ENCODE data around the gene NDE1.
A peak's percentile ranks its signal among the peaks of the same experiment; 100 is the strongest.
"Not testable (repeated sequence)": the region's sequence is repeated elsewhere in the genome, so short reads cannot be mapped to it uniquely, and the experiment has no call there.

The NDE1 gene

DNA sequence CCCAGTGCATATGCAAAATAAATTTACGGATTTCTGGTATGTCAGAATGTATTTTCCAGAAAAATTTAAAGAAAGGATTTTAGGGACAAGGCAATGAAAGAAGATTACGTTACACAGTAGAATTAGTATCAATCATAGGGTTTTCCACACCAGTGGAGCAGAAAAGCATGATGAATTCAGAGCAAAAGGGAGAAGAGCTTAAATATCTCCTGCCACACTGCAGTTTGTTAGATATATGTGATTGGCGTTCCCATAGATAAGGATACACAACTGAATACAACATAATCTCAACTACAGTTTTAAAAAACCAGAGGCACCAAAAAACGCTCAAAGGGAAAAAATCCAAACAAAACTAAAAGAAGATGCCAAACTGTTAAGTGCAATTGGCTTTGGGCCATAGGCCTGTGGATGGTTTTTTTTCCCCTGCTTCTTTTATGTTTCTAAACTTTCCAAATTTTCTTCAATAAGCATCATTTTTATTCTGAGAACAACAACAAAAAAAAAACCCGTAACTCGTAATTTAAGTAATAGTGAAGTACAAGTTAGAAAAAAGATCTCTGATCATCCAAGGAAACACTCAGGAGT lies 29.3 kb upstream of the NDE1 start:
- DNase-seq (ENCODE audit: low spot score) = no peak

DNA sequence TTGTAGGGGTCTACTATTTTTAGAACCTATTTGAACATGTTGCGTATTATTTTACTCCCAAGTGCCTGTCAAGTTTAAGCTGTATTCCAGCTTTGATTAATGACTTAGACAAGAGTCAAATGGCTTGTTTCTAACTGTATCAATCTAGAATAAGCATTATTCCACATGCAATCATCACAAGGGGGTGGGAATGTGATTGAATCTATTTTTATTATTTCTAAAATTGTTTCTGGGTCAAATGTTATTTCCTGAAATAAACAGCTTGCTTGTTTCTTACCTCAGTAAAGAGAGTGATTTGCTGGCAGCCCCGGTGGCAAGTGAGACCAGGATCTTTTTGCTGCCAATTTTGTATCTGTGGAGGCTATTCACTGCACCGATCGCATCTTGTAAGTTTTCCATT lies 28.6 kb upstream of the NDE1 start:
- no peak for DNase-seq (ENCODE audit: low spot score)

DNA sequence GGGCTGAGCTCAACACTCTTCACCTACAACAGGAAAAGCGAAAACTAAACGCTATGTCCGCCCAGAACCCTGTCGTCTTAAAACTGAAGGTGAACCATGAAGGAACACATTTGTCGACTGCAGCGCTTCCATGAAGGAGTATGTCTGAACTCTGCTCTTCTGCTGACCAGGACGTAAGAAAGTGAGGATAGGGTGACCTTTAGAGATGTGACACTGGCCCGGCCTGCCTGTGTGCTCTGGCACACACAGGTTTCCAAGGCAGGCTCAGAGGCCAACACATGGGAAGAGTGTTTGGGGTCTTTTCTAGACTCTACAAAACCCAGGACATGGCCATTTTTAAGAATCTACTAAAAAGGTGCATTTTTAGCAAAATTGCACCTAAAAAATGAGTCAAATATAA lies 28.2 kb upstream of the NDE1 start:
- no peak for DNase-seq (ENCODE audit: low spot score)

- DNase-seq (ENCODE audit: low spot score) = no peak
Observed at GRCh38 chr16:15631730-15632409, 18.2 kb upstream of the NDE1 start.

- DNase-seq (ENCODE audit: low spot score) = no peak
Observed at GRCh38 chr16:15635926-15636325, 14.1 kb upstream of the NDE1 start.

DNA sequence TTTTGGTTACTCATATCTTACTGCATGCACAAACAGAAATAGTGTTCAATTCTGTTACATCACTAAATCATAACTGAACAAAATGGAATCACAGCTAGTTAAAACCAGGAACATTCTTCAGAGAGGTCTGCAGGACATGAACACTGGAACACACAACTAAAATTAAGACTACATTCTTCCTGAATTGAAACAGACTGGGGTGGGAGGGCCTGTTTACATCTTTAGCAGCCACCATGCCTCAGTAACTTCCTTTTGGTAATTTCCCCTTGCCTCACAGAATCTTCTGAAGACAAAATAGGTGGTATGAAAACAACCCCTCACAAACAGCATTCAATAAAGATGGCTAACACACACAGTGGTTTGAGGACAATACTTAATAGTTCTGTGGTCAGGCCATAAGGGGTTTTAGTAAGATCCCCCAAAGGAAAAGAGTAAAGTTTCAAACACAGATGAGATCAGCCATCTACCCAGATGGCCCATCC lies 13.6 kb upstream of the NDE1 start:
- no peak for DNase-seq (ENCODE audit: low spot score)

GRCh38 chr16:15639061-15639568 lies 10.9 kb upstream of the NDE1 start:
- DNase-seq (ENCODE audit: low spot score) = peak; percentile 29

DNA sequence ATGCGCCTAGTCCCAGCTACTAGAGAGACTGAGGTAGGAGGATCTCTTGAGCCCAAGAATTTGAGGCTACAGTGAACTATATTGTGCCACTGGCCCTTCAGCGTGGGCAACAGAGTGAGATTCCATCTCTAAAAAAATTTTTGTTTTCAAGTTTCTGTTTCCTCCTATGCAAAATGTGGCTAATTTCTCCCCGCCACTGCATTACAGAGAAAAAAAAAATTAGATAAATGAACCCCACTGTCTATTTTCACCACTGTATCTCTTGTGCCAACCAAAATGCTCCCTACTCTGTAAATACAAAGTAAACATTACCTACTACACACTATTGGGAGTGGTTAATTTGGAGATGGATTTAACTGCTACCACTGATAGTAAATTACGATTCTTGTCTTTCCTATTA lies 9.1 kb upstream of the NDE1 start:
- no peak for DNase-seq (ENCODE audit: low spot score)

DNA sequence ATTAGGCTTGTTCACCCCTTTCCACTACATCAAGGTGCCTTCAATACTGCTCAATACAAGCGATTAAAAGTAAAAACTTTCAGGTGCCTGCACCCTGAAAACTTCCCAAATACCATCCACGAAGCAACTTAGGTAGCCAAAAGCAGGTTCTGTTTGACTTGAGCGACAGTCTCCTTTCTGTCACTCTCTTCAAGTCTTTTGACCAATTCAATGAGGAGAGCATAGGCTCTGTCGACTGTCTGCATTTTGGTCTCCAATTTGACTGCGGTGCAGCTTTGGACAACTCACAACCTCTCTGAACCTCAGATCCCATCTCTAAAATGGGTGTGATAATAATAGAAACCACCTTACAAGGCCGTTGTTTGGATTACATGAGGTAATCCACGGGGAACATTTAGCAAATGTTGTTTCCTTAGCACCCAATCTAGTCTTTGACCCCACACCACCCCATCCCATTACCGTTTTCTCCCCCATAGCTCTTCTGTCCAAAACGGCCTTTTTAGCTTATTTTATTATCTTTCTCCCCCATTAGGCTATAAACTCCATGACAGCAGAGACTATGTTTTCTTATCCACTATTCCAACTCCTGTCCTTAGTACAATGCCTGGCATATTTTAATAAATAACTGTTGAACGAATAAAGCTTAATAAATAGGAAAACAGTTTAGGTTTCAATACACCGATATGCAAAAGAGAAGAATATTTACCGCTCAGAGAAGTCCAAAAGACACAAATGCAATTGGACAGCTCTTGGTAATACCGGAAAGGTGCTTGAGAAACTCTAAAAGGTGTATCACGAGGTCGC lies 8.1 kb upstream of the NDE1 start:
- peak; percentile 40 for DNase-seq (ENCODE audit: low spot score)

GRCh38 chr16:15642557-15643047 lies 7.4 kb upstream of the NDE1 start:
- peak; percentile 47 for DNase-seq (ENCODE audit: low spot score)

DNA sequence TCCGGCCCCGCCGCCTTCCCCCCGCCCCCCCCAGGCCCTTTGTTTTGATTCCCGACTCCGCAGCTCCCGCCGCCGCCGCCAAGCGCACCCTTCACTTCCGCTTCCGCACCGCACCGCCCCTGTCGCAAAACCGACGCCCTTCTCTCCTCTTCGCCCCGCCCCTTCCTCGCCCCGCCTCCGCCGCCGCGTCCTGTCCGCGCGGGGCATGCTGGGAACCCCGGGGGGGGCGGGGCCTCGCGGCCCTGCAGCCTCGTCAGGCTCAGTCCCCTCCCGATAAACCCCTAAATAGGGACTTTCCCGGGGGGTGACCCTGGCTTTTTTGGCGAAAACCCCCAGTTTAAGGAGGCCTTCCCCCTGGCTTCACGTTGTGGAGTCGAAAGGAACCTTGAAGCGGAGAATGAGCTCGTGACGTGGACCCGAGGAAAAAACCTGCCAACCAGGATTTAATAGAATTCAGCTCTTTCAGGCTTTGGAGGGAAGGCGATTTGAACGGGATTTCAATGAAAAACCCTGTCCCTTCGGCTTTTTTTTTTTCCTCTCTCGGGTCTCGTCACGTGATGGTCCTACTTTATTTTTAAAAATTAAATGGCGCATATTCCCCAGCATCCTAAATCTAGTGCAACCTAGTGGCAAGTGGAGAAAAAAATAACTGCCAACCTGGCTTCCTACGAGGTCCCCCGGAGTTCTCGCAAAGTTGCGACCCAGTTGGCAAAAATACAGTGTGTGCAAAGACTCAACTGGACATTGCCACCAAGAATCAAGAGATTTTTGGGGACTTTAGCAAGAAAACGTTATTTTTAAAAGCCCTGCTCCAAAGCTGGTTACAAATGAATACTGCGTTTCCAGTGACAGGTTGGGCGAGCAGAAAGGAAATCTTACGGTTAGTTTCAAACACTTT lies 6.7 kb upstream of the NDE1 start, which contains the start of gene MARF1:
TSS of gene MARF1 (minus strand) at position 107 of the 898 bp plus-strand sequence. CDS start 3,921 bp downstream, outside the sequence.
- peak; percentile 93 for DNase-seq (ENCODE audit: low spot score)

- no peak for DNase-seq (ENCODE audit: low spot score)
Observed at GRCh38 chr16:15643946-15644250, 6.1 kb upstream of the NDE1 start.

DNA sequence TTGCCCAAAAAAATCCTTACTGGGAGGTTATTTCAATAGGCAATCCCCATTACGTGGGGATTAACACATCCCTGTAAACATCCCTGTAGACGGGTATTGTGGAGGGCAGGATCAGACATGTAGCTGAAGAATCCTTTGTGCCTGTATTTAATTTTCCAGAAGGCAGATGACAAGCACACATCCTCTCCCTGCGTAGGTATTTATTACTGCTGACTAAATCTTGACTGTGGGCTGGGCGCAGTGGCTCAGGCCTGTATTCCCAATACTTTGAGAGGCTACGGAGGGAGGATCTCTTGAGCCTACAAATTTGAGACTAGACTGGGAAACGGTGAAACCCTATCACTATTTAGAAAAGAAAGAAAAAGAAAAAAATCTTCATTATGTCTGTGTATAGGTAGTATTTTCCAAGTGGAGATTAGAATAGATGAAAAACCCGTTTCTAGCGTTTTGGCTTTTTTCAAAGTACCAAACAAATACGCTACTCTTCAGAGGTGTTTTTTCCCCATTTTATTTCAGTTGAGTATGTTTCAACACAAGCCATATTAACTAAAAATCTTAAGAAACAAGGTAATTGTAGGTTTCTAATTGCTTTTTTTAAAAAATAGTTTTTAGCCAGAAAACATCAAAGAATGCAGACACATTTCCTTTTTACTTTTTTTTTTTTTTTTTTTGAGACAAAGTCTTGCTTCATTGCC lies 5.6 kb upstream of the NDE1 start:
- DNase-seq (ENCODE audit: low spot score) = no peak

- DNase-seq (ENCODE audit: low spot score) = not testable (repeated sequence)
Observed at GRCh38 chr16:15644962-15645465, 5.0 kb upstream of the NDE1 start.

GRCh38 chr16:15646557-15647293 lies 3.3 kb upstream of the NDE1 start:
- not testable (repeated sequence) for DNase-seq (ENCODE audit: low spot score)

GRCh38 chr16:15647294-15648014 lies 2.6 kb upstream of the NDE1 start:
- no peak for DNase-seq (ENCODE audit: low spot score)

GRCh38 chr16:15648135-15648730 lies 1.8 kb upstream of the NDE1 start:
- no peak for DNase-seq (ENCODE audit: low spot score)

DNA sequence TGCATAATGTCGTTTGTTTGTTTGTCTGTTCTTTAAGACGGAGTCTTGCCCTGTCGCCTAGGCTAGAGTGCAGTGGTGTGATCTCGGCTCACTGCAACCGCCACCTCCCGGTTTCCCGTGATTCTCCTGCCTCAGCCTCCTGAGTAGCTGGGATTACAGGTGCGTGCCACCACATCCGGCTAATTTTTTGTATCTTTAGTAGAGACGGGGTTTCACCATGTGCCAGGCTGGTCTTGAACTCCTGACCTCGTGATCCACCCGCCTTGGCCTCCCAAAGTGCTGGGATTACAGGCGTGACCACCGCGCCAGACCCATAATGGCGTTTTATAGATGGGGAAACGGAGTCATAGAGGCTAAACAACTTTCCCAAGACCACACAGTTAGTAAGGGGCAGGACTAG lies 734 bp upstream of the NDE1 start:
- not testable (repeated sequence) for DNase-seq (ENCODE audit: low spot score)

DNA sequence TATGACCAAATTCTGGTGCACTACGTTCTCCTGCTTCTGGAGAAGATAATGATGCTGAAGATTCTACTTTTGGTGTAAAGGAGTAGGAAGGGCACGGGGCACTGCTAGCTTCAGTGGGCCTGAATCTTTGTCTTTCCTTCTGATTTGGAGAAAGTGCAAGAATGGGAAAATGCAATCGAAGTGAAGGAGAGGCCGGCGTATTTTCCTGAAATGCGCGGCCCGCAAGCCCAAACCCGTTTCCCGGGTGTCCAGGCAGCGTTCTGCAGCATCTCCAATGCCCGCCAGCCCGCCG lies 372 bp upstream of the NDE1 start:
- DNase-seq (ENCODE audit: low spot score) = peak; percentile 29

Data from pons (tissue), 1 donor.